ENCODE data around the gene PEX5L.

PEX5L gene

DNA sequence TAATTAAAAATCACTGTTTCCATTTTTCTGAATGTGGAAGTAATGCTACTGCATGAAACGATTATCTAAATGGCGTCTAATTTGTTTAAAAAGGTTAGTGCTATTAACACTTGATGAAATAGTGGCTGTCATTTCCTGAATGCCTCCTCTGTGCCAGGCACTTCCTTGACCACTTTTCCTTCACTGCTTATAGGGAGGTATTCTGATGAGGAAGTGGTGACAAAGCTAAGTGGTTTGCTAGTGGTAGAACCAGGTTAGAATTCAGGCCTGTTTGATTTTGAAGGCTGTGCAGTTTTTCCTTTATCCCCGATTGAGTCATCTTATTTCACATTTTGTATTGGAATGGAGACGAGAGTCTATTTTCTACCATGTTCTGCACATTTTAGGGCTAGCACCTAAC lies 264.9 kb downstream of the PEX5L start:
- DNase-seq (ENCODE audit: low spot score): no peak

- no peak for DNase-seq (ENCODE audit: low spot score)
Observed at GRCh38 chr3:179769411-179770247, 267.1 kb downstream of the PEX5L start.

- peak; percentile 86 for DNase-seq (ENCODE audit: low spot score)
Observed at GRCh38 chr3:179768080-179768479, 268.7 kb downstream of the PEX5L start.

DNA sequence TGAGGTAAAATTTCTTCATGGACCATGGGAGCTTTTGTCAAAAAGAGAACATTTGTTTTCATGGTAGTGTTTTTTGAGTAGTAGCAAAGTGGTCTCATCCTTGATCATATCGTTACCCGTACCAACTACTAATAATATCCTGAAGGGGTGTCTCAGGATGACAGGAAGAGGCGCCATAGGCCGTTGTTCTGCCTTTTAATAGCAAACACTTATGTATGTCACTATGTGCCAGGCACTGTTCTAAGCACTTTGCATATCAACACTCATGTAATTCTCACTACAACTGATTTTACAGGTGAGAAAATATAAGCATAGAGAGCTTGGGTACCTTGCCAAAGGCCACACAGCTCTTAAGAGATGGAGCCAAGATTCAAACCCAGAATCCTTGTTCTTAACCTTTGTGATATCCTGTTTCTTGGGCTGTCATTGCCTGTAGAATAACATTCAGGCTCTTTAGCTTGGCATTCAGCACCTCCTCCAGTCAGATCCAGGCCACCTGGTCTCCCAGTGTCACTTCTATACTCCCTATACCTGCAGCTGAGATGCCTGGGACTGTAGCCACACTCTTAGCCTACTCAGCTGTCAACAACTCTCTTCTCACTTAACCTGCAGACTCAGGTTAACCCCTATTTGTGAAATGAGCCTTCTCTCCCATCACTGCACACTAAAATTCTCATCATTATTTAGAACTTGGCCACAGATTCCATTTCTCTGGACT lies 270.2 kb downstream of the PEX5L start:
- no peak for DNase-seq (ENCODE audit: low spot score)

- DNase-seq (ENCODE audit: low spot score): no peak
Observed at GRCh38 chr3:179765396-179765795, 271.3 kb downstream of the PEX5L start.

- no peak for DNase-seq (ENCODE audit: low spot score)
Observed at GRCh38 chr3:179760944-179761343, 275.8 kb downstream of the PEX5L start.

- DNase-seq (ENCODE audit: low spot score): peak; percentile 42
Observed at GRCh38 chr3:179750720-179751328, 285.9 kb downstream of the PEX5L start.

DNA sequence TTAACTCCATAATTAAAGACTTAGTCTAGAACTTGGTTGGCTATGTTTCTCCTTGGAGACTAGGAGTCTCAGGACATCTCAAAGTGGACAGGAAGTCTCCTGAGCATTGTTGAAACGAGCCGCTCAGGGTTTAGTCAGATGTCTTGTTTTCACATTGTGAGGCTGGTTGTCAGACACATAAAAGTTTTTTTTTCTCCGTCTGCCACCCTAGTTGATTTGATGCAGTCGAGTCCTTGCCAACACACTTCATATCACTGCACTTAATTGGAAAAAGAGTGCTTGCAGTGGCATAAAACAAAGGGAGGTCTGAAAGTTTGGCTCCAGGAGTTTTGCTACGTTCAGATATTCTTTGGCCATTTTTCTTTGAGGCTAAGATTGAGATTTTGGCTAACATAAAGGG lies 291.0 kb downstream of the PEX5L start:
- no peak for DNase-seq (ENCODE audit: low spot score)

DNA sequence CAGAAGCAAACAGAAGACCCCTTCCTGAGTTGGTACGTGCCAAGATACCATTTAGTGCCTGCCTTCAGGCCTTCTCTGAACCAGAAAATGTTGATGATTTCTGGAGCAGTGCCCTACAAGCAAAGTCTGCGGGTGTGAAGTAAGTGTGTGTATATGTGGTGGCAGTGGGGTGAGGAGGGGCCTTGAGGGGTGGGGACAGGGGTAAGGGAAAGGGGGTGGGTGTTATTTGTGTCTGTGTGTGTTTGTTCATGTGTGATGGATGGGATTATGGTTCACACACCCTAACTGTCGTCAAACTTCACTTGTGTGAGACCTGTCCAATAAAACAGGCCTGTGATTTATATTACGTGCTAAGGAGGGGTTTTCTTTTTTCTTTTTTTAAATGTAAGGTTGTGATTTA lies 291.7 kb downstream of the PEX5L start:
- DNase-seq (ENCODE audit: low spot score): no peak

All from AG08395 (cell line).